H1 (cell line): Measurements from ENCODE around the gene RTEL1. TPM values are rescaled to one million over a fixed set of nuclear protein-coding genes. Genes with fewer than 3 reads are reported as not detected.

Experiments
- CTCF ChIA-PET: fragments of 300-600 bp; sonication (Branson Sonifier 250); formaldehyde crosslinking; loops from one replicate; lab custom pipeline; 2021; ENCODE audit not compliant: partially characterized antibody; lab: Charles Lee
- POLR2A ChIA-PET: fragments of 300-600 bp; sonication (Branson Sonifier 250); formaldehyde crosslinking; loops from one replicate; lab custom pipeline; 2021; ENCODE audit warnings: inconsistent platforms; ENCODE audit not compliant: partially characterized antibody; lab: Charles Lee
- DNase-seq, 2 experiments: peaks; one replicate each; pipeline versions ENCODE4 v3.0.0 to v3.0.0-alpha.2; 2010 to 2022; ENCODE audit warnings: low spot score in 2 of 2, low read depth in 1 of 2, mixed read lengths in 1 of 2
- FAIRE-seq: peaks from 2 replicates; lab custom pipeline; 2011; peaks lifted over from hg19 to GRCh38; lab: Jason Lieb, UNC
- H2AFZ ChIP-seq: 2 replicates; pipeline ENCODE4 v1.8.1; 2012; ENCODE audit warnings: low read length, inconsistent platforms
- H2AK5ac ChIP-seq: 2 replicates; pipeline ENCODE4 v1.6.1; 2013; ENCODE audit warnings: low read depth, low read length
- H2BK120ac ChIP-seq: replicated peaks from 2 replicates; pipeline ENCODE3; 2013; ENCODE audit warnings: low read depth, low read length, inconsistent platforms
- H2BK12ac ChIP-seq: 2 replicates; pipeline ENCODE4 v1.6.1; 2013; ENCODE audit warnings: low read depth, low read length
- H2BK15ac ChIP-seq: 2 replicates; pipeline ENCODE4 v1.6.1; 2013; ENCODE audit warnings: low read length
- H2BK20ac ChIP-seq: 2 replicates; pipeline ENCODE4 v1.6.1; 2013; ENCODE audit warnings: low read length
- H2BK5ac ChIP-seq: 2 replicates; pipeline ENCODE4 v1.6.1; 2013; ENCODE audit warnings: low read depth, low read length
- H3K14ac ChIP-seq: 2 replicates; pipeline ENCODE4 v1.6.1; 2013; ENCODE audit warnings: inconsistent platforms; ENCODE audit not compliant: insufficient read length
- H3K18ac ChIP-seq: 2 replicates; pipeline ENCODE4 v1.6.1; 2013; ENCODE audit warnings: low read length; ENCODE audit errors: extremely low read depth
- H3K23ac ChIP-seq: 2 replicates; pipeline ENCODE4 v1.6.1; 2013; ENCODE audit warnings: inconsistent platforms; ENCODE audit not compliant: insufficient read length
- H3K23me2 ChIP-seq: 2 replicates; pipeline ENCODE4 v1.6.1; 2013; ENCODE audit warnings: low read depth, low read length
- H3K27ac ChIP-seq: 2 replicates; pipeline ENCODE4 v1.6.1; 2011; ENCODE audit warnings: low read depth, low read length, inconsistent platforms
- H3K27me3 ChIP-seq, 4 experiments: replicated peaks in 1 of 4; 1 replicate in 1 of 4; 2 replicates in 3 of 4; pipeline versions ENCODE4 v1.6.1 to v1.8.1; 2011 to 2013; ENCODE audit warnings: low read length in 3 of 4, mild to moderate bottlenecking in 3 of 4, inconsistent platforms in 2 of 4, mixed read lengths in 2 of 4, moderate library complexity in 1 of 4; ENCODE audit not compliant: control insufficient read depth in 3 of 4, insufficient read depth in 3 of 4; ENCODE audit errors: extremely low read depth in 1 of 4
- H3K36me3 ChIP-seq, 4 experiments: 2 replicates each; pipeline versions ENCODE4 v1.6.1 to v1.8.1; 2011 to 2013; ENCODE audit warnings: mild to moderate bottlenecking in 4 of 4, low read length in 3 of 4, moderate library complexity in 2 of 4, control low read depth in 1 of 4, inconsistent platforms in 1 of 4; ENCODE audit not compliant: insufficient read depth in 4 of 4, control insufficient read depth in 2 of 4
- H3K4ac ChIP-seq: replicated peaks from 2 replicates; pipeline ENCODE3; 2013; ENCODE audit warnings: low read length, low read depth, mixed read lengths, inconsistent platforms; ENCODE audit not compliant: insufficient read length
- H3K4me1 ChIP-seq, 4 experiments: replicated peaks in 1 of 4; 1 replicate in 1 of 4; 2 replicates in 3 of 4; pipeline versions ENCODE4 v1.6.1 to v1.8.1; 2011 to 2013; ENCODE audit warnings: low read length in 3 of 4, inconsistent platforms in 2 of 4, mixed read lengths in 1 of 4; ENCODE audit not compliant: insufficient read depth in 4 of 4, control insufficient read depth in 3 of 4
- H3K4me2 ChIP-seq, 2 experiments: 2 replicates each; pipeline versions ENCODE4 v1.6.1 to v1.8.1; 2011 to 2013; ENCODE audit warnings: low read depth in 2 of 2, low read length in 2 of 2, control low read depth in 1 of 2, inconsistent platforms in 1 of 2, mild to moderate bottlenecking in 1 of 2; ENCODE audit not compliant: insufficient read depth in 1 of 2
- H3K4me3 ChIP-seq, 4 experiments: fragments of 200-600, 300-600 bp in 1 of 4; sonication (generic), shearing (Covaris generic), sonication (Bioruptor Twin) in 1 of 4; 2 replicates each; pipeline versions ENCODE4 v1.5.1 to v1.8.1; 2011 to 2016; ENCODE audit warnings: low read length in 4 of 4, low read depth in 3 of 4, control low read depth in 2 of 4, inconsistent platforms in 2 of 4, mild to moderate bottlenecking in 2 of 4, mixed read lengths in 1 of 4, moderate library complexity in 1 of 4; ENCODE audit not compliant: insufficient read depth in 2 of 4; ENCODE audit errors: extremely low read depth in 1 of 4
- H3K56ac ChIP-seq: replicated peaks from 2 replicates; pipeline ENCODE3; 2013; ENCODE audit warnings: low read depth, mild to moderate bottlenecking, mixed read lengths, low read length, inconsistent platforms; ENCODE audit not compliant: insufficient read length
- H3K79me1 ChIP-seq: 2 replicates; pipeline ENCODE4 v1.6.1; 2013; ENCODE audit warnings: low read depth, low read length, control low read depth
- H3K79me2 ChIP-seq, 2 experiments: 2 replicates each; pipeline versions ENCODE4 v1.6.1 to v1.8.1; 2012 to 2013; ENCODE audit warnings: low read length in 2 of 2, mild to moderate bottlenecking in 2 of 2, inconsistent platforms in 1 of 2; ENCODE audit not compliant: insufficient read depth in 2 of 2, control insufficient read depth in 1 of 2
- H3K9ac ChIP-seq, 4 experiments: replicated peaks in 1 of 4; 1 replicate in 1 of 4; 2 replicates in 3 of 4; pipeline versions ENCODE4 v1.6.1 to v1.8.1; 2011 to 2013; ENCODE audit warnings: low read depth in 3 of 4, low read length in 3 of 4, control low read depth in 2 of 4, mild to moderate bottlenecking in 2 of 4, moderate library complexity in 2 of 4, inconsistent platforms in 1 of 4; ENCODE audit errors: extremely low read depth in 1 of 4
- H3K9me3 ChIP-seq, 2 experiments: 2 replicates each; pipeline versions ENCODE4 v1.6.1 to v1.8.1; 2012 to 2013; ENCODE audit warnings: mild to moderate bottlenecking in 2 of 2, moderate library complexity in 2 of 2, control low read depth in 1 of 2, inconsistent platforms in 1 of 2, low read depth in 1 of 2, low read length in 1 of 2, mixed read lengths in 1 of 2; ENCODE audit not compliant: insufficient read depth in 2 of 2
- H4K20me1 ChIP-seq, 2 experiments: replicated peaks in 1 of 2; 2 replicates each; pipeline versions ENCODE3 to v1.8.1; 2011 to 2013; ENCODE audit warnings: inconsistent platforms in 2 of 2, low read length in 2 of 2, mild to moderate bottlenecking in 1 of 2; ENCODE audit not compliant: insufficient read depth in 2 of 2, control insufficient read depth in 1 of 2
- H4K5ac ChIP-seq: 2 replicates; pipeline ENCODE4 v1.6.1; 2013; ENCODE audit warnings: low read length, low read depth, mixed read lengths, inconsistent platforms; ENCODE audit not compliant: insufficient read length
- H4K8ac ChIP-seq: 2 replicates; pipeline ENCODE4 v1.8.0; 2013; ENCODE audit warnings: mild to moderate bottlenecking, moderate library complexity, low read length, inconsistent platforms; ENCODE audit not compliant: insufficient read depth; ENCODE audit errors: extremely low read depth
- H4K91ac ChIP-seq: replicated peaks from 2 replicates; pipeline ENCODE3; 2013; ENCODE audit warnings: low read length, mixed read lengths, inconsistent platforms; ENCODE audit not compliant: insufficient read length
- BCL11A ChIP-seq, 2 experiments: IDR thresholded peaks; one replicate each; pipeline ENCODE4 v1.6.1; 2011; ENCODE audit warnings: low read depth in 2 of 2, low read length in 2 of 2, mild to moderate bottlenecking in 2 of 2
- MAX ChIP-seq: IDR thresholded peaks from 2 replicates; pipeline ENCODE4 v1.6.1; 2012; ENCODE audit warnings: inconsistent platforms
- WGBS, 2 experiments: shearing (Covaris generic) in 1 of 2; methylation state at CpG; one replicate each; pipeline versions ENCODE4 v1.1.6 to v1.1.7; 2013 to 2015; ENCODE audit warnings: low lambda C conversion rate in 2 of 2, mixed read lengths in 2 of 2, inconsistent platforms in 1 of 2, low coverage in 1 of 2, missing lambda C conversion rate in 1 of 2; ENCODE audit not compliant: insufficient replicate concordance in 2 of 2, insufficient coverage in 1 of 2, insufficient read length in 1 of 2; ENCODE audit errors: extremely low coverage in 1 of 2, missing lambda C conversion rate in 1 of 2; 5-methylcytosine and 5-hydroxymethylcytosine counted together
- polyA plus RNA-seq, 7 experiments: library from polyadenylated mRNA; depleted of rRNA in 3 of 7; stranded (reverse) in 5 of 7; unstranded in 2 of 7; fragments of >200 nt in 5 of 7; fragments of 200-250 nt in 2 of 7; gene quantifications; 1 replicate in 5 of 7; 2 replicates in 1 of 7; 4 replicates in 1 of 7; pipeline versions ENCODE4 v1.2.1 to v1.2.3, GENCODE V29; 2011 to 2013; ENCODE audit warnings: missing spikeins in 2 of 7, mixed read lengths in 2 of 7
- total RNA-seq: library from RNA; stranded (reverse); fragmentation: NEBNext Ultra II Directional; extraction: Animal tissue kit (Norgen Biotek cat#: 25700); gene quantifications from 2 replicates; pipeline ENCODE4 v1.2.1, GENCODE V29; 2021

Gene RTEL1
- total and polyA plus RNA-seq, 2 of the 8 experiments (the other 6 are each of a cell fraction or from before 2014, with no cell fraction given): 16.2 to 37.1 TPM

- Histone ChIP-seq H2BK12ac (0 out of 2 replicates have a peak overlapping the region, but pooled peaks have one; percentile 1), H2BK20ac (no peak overlapping the region), H3K9ac (no peak overlapping the region; a peak in 1 of 7 replicates), H3K27ac (no peak overlapping the region), H2BK5ac (0 out of 2 replicates have a peak overlapping the region, but pooled peaks have one; percentile 35), H4K20me1 (peaks cover 9 to 11% of the 10 kb centered on the region in 2 experiments), H3K4ac (no peak overlapping the region), H4K91ac (peak overlapping the region; percentile 2), H3K79me2 (peaks cover 0 to 9% of the 10 kb centered on the region in 2 experiments; a peak in 1 of 4 replicates), H3K18ac (no peak overlapping the region), H3K27me3 (peaks cover 0 to 2% (median 0%) of the 10 kb centered on the region in 4 experiments; a peak in 2 of 7 replicates), H3K9me3 (no peaks in the 10 kb centered on the region), H3K23ac (no peak overlapping the region), H2AK5ac (peak overlapping the region; percentile 5; the same call in 1 of the 2 replicates), H2BK120ac (no peak overlapping the region), H3K56ac (no peak overlapping the region), H3K4me1 (peaks cover 0 to 24% (median 18%) of the 10 kb centered on the region in 4 experiments; a peak in 6 of 7 replicates), H3K23me2 (peaks cover 22% of the 10 kb centered on the region), H4K8ac (no peak overlapping the region), H4K5ac (no peak overlapping the region), H3K36me3 (no peaks in the 10 kb centered on the region), H3K79me1 (no peaks in the 10 kb centered on the region; the same call in 1 of the 2 replicates), H2BK15ac (peak overlapping the region; percentile 89; the same call in 1 of the 2 replicates), H3K4me3 (no peak overlapping the region), H3K4me2 (peak overlapping the region in 1 of 2 experiments; percentile 71; a peak in 1 of 4 replicates), H2AFZ (no peak overlapping the region), H3K14ac (no peak overlapping the region)
- no peak for FAIRE-seq
- ChIA-PET CTCF (interaction anchor here (1.2 to 1.6 kb wide), 2 partner anchors 13 to 118 kb away, joined by 3 to 5 read pairs; partner anchors contain the start of gene PTK6), POLR2A (interaction anchor here (1.0 to 1.2 kb wide), 2 partner anchors 30 to 119 kb away, joined by 3 read pairs; no protein-coding TSS in a partner anchor)
- WGBS, 2 experiments: 92% methylated on average over 4 of the region's 4 CpGs; no CpG with 5 or more reads in 1 of the 2 experiments
- DNase-seq: no peak
- no peak for TF ChIP-seq MAX
- no peak for TF ChIP-seq BCL11A (IDR thresholded peaks at IDR 0.05; ENCODE audit: low read depth in 2 of 2, low read length in 2 of 2)
Measured at GRCh38 chr20:63655249-63655648, 2.9 kb upstream of the RTEL1 start.
